GM21576 (cell line): ENCODE measurements around the gene ASB11.

Experiments used
- ATAC-seq: cut with Tn5 transposase; IDR thresholded peaks from one replicate; pipeline ENCODE4 v1.9.1; 2021; ENCODE audit warnings: mild to moderate bottlenecking, moderate library complexity; ENCODE audit not compliant: unreplicated experiment

ASB11 gene, protein sequence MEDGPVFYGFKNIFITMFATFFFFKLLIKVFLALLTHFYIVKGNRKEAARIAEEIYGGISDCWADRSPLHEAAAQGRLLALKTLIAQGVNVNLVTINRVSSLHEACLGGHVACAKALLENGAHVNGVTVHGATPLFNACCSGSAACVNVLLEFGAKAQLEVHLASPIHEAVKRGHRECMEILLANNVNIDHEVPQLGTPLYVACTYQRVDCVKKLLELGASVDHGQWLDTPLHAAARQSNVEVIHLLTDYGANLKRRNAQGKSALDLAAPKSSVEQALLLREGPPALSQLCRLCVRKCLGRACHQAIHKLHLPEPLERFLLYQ

DNA sequence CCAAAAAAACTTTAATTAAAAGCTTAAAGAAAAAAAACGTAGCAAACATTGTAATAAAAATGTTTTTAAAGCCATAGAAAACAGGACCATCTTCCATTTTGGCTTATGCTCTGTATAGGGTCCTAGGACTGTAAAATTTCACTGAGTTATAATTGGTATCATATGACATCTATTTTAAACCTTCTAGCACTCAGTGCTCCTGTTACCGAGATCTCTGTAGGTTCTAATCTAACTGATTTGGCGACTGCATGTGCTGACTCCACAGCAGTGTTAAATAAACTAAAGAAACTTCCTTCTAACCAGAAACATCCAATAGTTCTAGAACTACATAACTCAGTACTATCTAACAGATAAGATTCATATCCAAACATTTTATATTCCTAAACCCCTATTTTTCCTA is at the start of gene ASB11:
TSS of gene ASB11 (minus strand) at position 132 of the 400 bp plus-strand sequence. CDS start at position 97, 35 bp downstream.
- ATAC-seq = no peak

DNA sequence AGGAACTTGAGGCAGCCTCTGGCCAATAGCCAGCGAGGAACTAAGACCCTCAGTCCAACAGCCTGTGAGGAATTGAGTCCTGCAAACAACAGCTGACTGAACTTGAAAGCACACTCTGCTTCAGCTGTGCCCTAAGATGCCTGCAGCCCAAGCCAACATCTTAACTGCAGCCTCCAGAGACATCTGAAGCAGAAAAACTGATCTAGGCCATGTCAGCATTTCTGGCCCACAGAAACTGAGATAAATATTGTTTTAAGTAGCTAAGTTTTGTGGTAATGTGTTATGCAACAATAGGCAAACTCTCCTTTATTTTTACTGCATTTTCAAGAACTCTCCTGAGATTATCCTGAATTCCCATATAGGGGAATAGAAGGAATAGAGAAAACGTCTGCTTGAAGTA is 44.3 kb upstream of the ASB11 start:
- ATAC-seq = no peak

DNA sequence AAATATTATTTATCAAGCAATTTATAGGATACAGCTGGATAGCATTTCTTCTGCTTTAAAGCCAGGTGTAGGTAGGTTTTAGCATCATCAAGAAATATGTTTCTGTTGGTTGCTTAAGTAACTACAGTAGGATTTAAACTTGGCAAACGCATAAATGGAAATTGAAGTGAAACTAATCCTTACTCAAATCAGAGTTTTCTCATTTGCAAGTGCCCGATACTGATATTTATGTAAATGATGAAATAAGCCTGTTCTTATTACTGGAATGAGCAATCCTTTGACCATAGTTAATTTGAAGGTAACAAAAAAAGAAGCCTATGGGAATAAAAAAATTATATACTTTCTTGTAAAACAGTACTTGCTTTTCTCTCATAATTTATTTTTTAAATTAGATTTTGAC is 43.1 kb upstream of the ASB11 start:
- ATAC-seq = no peak

DNA sequence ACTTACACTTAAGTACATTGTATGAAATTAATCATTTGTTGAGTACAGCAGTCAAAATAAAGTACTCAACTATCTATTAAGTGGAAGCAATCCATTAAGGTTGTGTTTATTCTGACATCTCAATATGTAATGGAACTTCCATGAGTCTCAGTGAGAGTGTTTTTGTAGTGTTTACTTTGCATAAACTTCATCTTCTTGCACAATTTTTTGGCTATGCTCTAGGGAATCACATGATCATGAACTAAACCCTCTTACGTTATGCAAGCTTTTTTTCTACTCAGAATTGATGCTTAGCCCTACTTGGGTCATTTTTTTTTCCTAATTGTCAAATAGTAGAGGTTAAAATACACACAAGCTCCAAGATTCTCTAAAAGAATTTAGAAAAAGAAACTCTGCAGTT is 41.0 kb upstream of the ASB11 start:
- no peak for ATAC-seq

DNA sequence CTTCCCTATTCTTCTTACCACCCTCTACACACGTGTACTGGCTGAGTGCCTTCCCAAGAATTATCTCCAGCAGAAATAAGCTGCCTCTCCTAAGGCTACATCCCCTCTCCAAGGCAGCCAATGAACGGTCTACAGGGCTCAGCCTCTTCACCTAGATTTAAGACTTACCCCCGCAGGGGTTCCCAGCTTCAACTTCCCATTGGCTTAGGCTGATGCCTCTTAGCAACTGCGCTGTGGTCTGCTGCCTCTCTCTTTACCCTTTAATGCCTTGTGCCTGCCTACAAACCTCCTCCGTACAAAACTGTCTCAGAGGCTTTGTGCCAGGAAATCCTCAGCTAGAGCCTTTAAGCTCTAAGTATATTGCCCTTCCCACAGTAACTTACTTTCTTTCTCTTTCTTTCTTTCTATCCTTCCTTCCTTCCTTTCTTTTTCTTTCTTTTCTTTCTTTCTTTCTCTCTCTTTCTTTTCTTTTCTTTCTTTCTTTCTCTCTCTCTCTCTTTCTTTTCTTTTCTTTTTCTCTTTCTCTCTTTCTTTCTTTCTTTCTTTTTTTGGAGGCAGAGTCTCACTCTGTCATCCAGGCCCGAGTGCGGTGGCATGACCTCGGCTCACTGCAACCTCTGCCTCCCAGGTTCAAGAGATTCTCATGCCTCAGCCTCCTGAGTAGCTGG is 35.0 kb upstream of the ASB11 start:
- no peak for ATAC-seq

DNA sequence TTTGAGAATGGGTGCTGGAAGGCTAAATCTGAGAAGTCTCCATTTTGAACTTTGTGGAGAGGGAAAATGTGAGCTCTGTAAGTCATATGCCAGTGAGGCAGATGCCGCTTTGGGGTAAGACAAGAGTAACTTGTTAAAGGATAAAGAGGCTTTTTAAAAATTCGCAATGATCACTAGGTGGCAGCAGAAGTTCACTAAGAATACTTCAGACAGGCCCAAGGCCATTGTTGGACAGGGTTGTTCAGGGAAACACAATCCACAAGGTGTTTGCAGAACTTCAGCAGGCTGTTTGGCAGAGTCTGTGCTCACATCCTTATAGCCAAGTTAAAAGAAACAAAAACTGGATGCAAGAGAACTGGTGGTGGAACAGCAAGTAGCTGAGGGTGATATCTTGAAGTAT is 33.6 kb upstream of the ASB11 start:
- ATAC-seq = no peak

DNA sequence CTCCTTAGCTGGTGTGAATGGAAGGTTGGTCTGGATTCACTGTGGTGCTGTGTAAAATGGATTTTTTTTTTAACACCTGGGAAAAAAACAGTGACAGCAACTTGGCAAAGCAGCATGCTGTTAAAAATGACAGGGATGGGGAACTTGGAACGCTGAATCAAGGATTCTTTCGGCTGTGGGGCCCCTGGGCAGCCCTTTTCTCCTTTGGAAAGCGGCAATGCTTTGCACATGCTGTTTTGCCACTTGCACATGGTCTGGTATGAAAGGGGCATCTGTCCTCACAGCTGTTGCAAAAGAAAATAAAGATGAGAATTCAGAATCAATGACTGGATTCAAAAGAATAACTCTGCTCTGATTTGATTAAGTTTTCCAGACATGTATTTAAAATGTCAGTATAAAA is 30.5 kb upstream of the ASB11 start:
- ATAC-seq = no peak

DNA sequence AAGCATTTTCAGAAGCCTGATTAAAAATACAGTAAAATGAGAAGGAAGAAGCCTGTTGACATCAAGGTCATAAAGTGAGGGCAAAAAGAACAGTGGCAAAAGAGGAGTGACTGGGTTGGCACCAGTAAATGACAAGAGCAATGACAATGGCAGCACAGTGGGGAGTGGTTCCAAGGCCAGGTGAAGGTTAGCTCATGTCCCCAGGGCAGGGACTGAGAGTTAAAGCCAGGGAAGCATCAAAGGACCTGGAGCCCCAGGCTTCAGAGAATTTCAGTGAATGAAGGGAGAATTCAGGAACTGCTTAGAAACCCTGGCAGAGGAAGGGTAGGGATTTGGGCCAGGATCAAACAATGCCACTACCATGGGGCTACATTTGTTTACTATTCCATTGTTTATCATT is 28.7 kb upstream of the ASB11 start:
- ATAC-seq = no peak

DNA sequence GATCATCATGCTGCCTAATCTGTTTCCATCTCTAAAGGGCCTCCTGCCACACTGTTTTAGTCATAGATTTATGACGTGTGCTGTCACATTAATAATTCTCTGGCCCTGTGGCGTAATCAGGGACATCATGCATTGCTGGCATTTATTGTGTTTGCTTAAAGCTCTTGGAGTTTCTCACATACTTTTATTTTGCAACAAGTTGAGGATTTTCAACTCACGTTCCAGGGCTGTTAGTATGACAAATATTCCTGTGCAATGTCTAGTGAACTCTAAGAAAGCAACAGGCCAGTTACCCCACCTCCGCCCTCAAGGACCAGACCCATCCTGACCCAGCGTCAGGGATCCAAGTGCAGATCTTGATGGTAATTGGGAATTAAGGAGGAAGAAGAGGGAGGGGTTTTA is 27.6 kb upstream of the ASB11 start:
- no peak for ATAC-seq

DNA sequence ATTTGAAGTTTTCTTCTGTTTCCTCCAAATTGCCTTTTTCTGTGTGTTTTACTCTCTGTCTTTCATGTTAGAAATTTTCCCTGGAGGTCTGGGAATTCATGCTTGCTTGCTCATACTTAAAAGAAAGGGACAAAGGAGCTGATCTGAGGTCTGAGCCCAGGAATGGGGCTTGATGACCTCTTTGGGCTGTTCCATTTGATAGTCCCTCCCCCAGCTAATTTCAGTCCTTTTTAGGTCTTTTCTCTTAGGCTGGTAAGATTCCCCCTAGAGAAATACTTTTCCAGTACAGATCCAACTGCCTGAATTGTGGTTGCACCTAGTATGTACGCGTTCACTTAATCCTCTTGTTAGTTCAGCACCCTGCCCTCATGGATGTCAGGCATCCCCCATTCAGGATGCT is 25.4 kb upstream of the ASB11 start:
- no peak for ATAC-seq

DNA sequence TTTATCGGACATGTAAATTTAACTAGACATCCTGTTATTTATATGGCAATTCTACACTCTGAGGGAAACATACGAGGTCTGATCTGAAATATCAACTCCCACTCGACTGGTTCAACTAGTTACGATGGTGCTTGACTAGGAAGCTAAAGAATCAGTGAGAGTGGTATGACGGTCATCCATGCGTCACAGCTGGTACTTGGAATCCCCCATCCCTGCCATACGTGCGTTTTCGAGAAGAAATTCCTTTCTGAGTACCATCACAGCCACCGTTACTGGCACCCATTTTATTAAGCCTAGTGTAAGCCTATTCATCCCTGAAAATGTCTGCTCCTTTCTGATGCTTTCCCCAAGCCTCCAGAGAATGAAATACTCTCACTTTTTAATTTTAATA is 20.6 kb upstream of the ASB11 start:
- ATAC-seq = no peak

DNA sequence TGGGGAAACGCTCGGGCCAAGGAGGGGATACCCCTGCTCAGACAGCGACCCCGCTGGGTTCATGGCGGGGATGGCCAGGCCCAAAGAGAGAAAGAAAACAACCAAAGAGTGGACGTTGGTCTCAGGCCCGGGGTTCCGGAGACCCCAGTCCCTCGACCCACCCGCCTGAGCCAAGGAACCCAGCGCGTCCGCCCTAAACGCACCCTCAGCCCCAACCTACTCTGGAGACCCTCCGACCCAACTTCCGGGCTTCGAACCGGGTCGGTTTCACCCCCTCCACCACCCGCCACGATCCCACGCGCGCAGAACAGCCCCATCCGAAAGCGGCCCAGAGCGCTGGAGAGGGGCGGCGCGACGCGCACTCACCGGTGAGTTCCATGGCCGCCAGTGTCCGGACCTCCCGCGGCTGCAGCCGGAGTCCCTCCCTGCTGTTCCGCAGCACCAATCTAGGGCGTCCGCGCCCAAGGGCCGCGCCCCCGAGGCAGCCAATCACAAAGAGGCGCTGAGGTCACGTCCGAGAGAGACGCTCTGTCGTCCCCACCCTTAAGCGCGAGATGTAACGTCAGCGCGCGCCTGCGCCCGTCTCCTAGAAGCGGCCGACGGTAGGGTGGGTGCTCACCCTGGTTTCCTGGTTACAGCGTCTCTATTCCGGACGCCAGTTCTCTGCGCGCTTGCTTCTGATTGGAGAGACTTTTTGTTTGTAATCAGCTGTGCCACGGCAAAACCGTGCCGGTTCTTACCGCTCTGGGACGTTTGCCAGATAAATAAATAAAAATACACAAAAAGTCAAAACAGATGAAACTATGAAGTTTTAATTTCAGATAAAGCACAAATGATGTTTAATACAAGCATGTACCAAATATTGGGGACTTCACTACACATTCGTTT is 19.9 kb upstream of the ASB11 start, which contains the start of gene PIGA:
TSS of gene PIGA (minus strand) at position 389 of the 888 bp plus-strand sequence. CDS start 3,593 bp downstream, outside the sequence.
- peak; percentile 99 for ATAC-seq

DNA sequence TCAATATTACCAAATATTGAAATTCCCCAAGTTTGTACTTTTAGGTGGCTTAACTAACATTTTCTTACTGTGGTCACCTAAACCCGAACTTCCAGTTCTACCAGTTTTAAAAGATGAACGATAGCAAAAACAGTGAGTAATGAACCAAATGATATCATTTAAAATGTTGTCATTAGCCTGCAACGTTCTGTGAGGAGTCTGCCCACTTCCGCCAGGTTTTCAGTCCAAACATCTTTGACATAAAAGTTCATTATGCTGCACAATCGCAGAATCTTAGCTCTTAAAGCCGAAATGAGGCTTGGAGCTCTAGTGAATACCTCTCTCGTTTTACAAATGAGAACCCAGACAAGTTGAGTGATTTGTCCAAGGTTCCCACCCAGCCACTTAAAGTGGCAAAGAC is 19.1 kb upstream of the ASB11 start:
- ATAC-seq = no peak

DNA sequence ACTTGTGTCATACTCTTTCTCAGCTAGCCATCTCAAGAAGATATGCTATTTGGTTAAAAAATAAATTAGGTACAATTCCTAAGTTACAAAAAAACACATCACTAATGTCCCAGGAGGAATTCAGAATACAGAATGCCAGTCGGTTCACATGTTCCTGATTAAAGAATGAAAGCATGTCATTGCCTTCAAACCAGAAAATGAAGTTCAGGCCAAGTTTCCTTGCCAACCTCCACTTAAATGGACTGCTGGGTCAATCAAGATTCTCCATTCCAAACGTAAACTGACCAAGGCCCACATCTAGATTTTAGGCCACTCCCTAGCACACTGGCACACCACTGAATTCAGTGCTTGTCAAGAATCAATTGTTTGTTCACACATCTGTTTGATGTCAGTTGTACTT is 13.4 kb upstream of the ASB11 start:
- ATAC-seq = no peak

DNA sequence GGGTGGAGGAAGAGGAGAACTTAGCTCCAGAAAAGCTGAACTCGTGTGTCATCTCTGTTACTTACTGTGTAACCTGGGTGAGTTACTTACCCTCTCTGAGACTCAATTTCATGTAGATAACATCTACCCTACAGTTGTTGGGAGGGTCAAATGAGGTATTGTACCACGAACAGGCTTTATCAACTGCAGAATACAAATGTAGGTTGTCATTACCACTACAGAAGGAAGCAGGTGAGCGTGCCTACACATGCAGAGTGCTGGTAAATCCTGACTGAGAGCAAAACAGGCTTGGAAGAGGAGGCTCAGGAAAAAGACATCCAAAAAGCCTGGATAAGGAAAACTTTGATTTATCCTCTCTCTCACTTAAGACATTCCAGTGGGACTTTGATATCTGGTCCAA is 12.7 kb upstream of the ASB11 start:
- ATAC-seq = no peak

DNA sequence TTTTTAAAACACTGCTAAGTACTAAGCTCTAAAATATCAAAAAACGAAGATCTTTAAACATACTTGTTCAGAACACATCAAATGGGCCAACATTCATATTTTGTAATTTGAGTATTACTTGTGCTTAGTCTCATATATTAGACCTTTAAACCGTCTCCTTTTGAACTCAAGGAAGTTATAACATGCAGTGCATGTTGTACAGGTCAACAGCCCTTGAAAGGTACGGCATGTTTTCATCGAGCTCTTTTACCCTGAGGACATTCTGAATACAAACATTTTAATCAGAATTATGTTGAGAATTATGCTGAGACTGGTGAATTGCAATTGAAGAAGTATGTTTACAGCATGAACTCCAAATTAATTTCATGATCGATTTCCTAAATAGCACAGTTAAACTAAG is 7.0 kb upstream of the ASB11 start:
- ATAC-seq = no peak

DNA sequence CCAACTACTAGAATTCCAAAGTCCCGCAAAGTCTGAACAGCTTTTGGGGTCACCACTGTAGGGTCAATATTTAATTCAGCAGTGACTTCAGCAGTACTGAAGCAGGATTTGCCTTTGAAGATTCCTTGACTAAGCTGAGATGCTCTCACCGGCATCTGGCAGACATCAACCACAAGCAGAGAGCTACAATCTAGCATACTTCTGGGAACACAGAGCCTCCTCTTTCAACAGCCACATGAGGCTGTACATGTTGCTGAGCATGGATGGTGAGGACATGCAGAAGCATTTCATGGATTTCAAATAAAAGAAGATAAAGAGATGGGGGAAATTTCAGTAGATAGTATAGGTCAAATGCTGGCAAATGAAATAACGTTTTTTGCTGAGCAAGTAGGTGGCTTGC is 6.6 kb upstream of the ASB11 start:
- ATAC-seq = no peak

DNA sequence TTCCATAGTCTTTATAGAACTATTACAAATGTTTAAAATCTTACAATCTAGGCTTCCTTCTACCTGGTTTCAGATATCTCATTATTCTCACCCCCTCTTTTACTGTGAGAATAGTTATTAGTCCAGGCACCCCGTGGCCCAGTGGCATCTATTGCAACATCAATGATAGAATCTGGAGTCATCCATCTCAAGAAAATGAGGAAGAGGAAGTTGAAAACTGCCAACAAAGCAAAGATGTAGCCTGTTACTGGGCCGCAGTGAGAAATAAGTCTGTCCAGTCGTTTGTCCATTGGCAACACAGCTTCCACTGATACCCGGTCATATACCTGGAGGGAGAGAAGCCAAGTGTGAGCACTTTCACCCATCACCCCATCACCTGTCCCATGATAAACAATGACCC is 6.0 kb upstream of the ASB11 start:
- ATAC-seq = no peak

DNA sequence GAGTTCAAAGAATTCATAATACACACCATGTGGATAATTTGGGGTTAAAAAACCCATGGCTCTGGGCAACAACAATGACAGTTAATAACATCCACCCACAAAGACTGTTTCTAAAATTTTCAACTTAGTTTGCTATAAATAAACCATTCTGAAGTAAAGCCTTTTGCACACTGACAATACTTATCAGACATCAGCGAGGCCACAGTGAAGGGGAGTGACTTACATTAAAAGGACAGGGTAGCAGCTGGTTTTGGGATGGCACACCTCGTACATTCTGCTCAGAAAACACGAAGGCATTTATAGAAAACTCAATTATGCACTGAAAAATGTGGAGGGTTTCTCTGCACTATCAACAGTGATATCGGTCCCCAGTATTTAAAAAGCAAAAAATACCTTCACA is 4.9 kb upstream of the ASB11 start:
- no peak for ATAC-seq

DNA sequence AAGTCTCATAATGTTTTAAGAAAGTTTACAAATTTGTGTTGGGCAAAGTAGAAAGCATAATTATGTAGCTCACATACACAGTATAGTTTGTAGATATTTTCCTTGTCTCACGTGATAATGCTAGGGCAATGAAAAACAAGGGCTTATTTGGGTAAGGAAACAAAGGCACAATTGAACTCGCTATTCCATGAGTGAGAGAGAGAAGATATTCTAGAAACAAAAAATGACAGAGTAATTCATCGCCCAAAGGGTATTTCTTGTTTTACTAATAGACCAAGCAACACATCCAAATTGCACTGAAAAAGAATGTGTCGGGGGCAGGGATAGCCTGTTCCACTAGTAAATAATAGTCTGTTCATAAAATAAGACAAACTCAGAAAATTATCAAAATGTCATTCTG is 3.6 kb upstream of the ASB11 start:
- ATAC-seq = no peak

DNA sequence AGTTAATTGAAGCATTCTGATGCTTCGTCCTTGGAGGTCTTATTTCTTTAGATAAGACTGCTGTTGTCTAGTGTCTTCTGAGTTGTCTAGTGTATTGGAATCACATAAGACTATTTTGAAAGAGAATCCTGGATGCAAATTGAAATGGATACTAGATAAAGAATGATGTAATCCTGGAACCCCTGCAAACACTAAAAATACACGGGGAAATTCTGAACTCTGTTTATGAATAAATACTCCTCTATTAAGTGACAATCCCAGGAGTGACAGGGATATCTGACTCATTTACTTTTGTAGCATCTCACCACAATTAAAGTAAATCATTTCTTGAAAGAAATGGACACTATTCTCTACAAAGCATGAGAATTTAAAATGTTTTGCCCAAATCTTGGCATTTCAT is 968 bp downstream of the ASB11 start:
- ATAC-seq = no peak

DNA sequence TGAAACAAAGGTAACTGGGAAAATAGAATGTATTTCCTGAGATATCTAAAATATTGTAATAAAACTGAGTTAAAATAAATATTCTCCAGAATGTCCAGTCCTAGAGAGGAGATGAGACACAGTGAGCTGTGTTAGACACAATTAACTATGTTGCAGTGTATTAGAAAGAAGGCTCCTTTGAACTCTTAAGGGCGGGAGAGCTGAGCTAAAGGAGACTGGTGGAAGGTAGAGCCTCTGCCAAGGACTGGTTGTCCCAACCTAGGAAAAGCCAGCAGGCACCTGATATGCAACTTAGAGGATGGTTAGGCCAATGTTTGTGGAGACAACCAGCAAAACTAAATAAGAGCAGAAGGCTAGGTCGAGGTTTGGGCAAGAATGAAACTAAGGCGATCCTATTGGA is 4.3 kb downstream of the ASB11 start:
- ATAC-seq = no peak
